ENCODE results near the gene INPP4B.
"Not testable (repeated sequence)": the region's sequence is repeated elsewhere in the genome, so short reads cannot be mapped to it uniquely, and the experiment has no call there.

INPP4B gene

DNA sequence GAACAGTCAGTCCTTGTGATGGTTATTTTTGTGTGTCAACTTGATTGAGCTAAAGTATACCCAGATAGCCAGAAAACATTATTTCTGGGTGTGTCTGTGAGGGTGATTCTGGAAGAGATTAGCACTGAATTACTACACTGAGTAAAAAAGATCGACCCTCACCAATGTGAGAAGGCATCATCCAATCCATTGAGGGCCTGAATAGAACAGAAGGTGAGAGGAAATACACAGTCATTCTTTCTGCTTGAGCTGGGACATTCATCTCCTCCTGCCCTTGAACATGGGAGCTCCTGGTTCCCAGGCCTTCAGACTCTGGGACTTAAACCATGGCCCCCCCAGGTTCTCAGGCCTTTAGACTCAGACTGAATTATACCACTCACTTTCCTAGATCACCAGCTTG lies 22.3 kb downstream of the INPP4B start:
- no peak for DNase-seq

DNA sequence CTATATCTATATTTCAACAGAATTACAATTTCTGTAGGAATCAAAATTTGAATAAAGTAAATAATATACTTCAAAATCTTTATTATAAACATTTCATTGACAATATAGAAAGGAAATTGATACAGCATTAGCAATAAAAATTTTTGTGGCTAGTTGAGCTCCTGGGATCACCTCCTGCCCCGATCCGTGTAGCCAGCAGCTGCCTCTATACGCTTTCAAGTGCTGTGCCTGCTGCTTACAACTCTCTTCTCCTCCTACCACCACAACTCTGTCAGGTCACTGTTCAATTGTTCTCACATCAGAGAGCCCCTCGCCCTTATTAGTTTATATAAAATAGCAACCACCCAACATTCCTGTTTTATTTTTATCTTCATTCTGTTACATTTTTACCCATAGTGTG lies 27.6 kb downstream of the INPP4B start:
- no peak for DNase-seq

DNA sequence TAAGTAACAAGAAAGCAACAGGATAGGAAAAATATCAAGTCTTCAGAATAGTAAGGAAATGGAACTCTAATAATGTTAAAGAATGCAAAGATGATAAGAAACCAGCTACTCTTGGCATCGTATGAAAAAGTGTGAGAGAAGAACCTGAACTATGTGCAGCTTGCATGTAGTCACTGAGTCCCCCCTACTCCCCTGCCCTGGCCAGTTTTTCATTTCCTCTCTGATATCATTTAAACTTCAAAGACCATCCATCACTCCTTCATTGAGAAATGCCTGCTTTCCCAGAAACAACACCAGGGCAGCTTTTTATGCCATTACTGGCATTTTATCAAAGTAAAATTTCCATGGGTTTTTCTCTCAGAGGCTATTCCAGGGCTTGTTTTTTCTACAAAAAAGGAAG lies 28.1 kb downstream of the INPP4B start:
- no peak for DNase-seq

DNA sequence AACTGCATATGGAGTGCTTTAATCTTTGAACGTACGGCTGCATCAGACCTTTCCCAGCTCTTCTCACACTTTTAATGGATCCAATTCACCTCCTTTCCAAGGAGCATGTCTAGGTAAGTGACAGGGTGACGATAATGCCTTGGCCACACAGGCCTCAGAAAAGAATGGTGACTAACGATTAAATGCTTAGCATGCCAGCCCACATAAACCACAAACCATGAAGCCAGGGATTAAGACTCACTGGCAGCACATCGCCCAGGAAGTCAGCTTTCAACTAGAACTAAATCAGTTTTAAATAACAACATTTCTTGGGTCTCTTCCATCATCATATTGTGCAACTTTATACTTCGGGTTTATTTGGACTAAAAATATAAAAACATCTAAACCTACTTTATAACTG lies 28.7 kb downstream of the INPP4B start:
- DNase-seq: peak; percentile 33

DNA sequence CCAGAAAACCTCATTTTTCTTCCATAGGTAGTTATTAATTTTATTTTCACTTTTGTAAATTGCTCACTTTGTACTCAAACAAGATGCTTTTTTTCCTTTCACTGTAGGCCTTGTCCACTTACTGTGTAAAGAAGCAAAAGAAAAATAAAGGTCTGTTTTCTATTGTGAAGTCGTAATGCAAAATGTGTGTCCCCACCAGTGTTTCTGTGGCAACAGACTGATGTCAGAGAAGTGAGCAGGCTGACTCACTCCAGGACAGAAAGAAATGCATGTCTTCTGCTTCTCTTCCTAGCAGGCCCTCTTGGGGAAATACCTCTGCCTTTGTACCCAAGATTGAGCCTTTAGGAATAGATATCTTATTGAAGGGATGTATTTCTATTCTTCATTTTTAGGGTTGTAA lies 30.3 kb downstream of the INPP4B start:
- peak; percentile 21 for DNase-seq

DNA sequence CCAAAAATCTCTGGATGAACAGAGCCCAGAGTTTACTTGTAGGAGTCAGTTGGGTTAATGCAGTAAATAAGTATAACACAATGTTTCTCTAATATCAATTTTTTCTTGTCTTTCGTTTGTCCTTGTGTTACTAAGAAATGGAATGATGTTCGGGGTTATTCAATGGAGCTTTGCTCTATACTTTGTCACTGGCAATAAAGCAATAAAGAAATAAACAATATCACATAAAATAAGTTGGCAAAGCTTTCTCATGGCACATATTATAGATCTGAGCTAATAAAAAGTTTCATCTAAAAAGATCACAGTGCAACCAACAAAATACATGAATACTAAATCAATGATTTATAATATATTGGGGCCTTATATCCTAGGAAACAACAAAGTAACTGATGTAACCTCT lies 32.7 kb downstream of the INPP4B start:
- DNase-seq: no peak

DNA sequence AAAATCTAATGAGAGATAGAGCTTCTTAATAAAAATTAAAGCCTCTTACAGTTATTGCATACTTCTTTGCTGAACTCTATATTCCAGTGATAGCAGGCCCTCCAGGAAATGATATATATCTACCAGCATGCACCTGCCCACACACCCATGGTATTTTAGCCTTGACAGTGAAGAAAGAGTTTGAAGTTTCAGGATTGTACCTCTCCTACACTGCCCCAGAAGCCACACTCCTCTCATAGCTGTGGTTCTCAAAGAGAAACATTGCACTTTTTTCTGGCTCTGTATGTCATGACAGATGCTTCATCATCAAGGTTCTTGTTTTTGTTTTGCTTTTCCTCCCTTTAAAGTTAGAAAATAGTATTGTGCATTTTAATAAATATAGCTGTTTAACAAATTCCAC lies 34.0 kb downstream of the INPP4B start:
- DNase-seq: no peak

DNA sequence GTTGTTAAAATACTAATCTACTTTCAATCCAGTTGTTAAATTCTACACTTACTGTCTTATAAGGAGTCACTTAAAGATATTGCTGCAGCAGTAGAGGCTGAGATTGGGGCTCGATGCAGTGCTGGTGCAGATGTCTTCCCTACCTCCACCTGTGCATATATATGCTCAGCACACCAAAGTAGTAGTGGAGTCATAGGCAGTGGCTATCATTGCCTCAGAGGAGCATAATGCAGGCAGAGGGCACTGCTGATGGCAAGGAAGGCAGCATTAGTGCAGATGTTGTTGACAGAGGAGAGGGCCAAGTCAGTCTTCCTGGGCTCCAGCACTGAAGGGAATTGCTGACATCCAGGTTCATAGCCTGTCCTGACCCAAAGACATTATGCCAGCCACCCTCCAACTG lies 35.1 kb downstream of the INPP4B start:
- DNase-seq: no peak

DNA sequence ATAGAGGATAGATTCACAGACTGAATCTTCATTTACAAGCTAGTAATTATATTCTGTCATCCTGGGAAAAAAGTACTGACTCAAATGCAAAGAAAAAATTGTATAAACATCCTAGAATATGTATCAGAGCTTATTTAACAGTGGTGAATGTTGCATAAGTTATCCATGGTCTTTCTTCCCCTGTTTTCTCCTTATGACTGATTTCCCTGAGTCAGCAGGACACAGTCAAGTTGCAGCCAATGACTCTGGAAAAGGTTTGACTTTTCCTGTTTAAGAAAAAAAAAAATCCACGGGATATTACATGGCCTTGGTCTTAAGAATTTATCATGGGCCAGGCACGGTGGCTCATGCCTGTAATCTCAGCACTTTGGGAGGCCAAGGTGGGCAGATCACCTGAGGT lies 36.5 kb downstream of the INPP4B start:
- DNase-seq: no peak

DNA sequence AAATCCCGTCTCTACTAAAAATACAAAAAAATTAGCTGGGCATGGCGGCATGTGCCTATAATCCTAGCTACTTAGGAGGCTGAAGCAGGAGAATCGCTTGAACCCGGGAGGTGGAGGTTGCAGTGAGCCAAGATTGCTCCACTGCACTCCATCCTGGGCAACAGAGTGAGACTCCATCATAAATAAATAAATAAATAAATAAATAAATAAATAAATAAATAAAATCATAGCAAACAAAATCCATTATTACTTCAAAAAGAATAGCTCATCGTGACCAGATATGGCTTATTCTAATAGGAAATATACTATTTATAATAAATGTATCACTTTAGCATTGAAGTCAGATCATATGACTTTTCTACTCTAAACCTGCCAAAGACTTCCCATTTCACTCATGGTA lies 42.2 kb downstream of the INPP4B start:
- not testable (repeated sequence) for DNase-seq

DNA sequence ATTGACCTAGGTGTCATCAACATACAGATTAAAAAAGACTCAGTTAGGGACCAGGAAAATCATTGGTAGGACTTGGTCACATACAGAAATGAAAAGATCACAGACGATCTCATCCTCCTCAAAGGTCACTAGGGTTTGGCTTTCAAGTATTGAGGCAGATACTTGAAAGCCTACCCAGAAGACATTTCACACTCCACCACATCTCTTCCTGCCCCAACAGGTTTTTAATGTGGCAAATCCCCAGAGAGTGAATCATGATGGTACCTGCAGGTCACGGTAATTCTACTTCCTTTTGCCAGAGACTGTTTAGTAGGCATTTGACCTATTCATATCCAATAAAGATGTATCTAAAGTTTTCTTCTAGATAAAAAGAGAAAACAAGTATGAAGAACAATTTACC lies 44.1 kb downstream of the INPP4B start:
- no peak for DNase-seq

DNA sequence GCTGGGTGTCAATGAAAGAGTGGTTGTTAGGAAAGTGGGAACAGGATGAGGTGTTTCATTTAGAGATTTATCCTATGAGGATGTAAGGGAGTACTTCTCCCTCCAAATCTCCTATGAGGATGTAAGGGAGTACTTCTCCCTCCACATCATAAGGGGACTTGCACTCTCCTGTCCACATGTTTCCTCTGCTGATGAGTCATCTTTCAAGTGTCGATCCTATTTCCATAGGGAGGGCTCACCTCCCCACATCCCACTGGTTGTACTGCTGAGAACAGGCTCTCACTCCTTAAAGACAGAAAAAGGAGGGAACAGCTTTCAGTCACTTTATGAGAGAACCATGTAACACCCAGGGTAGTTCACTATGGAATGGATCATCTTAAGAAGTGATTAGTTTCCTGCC lies 65.0 kb downstream of the INPP4B start:
- no peak for DNase-seq

DNA sequence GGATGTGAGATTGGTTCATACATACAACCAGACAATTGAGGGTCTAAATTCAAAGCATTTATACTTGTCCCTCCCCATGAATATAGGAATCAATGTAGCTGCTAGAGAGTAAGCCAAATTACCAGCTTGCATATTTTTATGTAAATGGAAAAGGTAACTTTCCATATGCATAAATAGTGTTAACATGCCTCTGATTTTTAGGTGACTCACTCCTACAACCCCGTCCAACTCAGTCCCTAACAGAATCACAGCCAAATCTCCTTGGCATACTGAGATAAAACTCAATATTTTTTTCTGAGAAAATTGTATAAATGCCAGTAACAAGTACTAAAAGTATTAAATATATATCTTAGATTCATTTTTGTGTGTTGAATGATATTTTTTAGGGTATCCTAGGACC lies 67.2 kb downstream of the INPP4B start:
- no peak for DNase-seq

DNA sequence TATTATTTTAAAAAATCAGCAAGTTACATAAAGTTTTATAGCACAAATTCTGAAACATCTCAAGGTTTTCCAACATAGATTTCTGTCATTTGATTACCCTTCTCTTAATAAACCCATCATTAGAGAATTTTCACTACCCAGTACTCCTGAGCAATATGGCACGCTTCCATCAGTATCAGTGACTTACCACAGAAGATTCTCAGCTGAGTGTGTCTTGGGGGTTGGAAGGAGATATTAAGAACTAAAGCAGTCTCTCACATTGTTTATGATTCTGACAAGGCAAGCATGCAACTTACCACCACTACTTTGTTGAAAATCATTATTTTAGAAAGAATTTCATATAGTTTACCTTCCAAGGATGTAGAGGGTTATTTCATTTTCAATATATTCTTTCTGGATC lies 67.7 kb downstream of the INPP4B start:
- DNase-seq: no peak

DNA sequence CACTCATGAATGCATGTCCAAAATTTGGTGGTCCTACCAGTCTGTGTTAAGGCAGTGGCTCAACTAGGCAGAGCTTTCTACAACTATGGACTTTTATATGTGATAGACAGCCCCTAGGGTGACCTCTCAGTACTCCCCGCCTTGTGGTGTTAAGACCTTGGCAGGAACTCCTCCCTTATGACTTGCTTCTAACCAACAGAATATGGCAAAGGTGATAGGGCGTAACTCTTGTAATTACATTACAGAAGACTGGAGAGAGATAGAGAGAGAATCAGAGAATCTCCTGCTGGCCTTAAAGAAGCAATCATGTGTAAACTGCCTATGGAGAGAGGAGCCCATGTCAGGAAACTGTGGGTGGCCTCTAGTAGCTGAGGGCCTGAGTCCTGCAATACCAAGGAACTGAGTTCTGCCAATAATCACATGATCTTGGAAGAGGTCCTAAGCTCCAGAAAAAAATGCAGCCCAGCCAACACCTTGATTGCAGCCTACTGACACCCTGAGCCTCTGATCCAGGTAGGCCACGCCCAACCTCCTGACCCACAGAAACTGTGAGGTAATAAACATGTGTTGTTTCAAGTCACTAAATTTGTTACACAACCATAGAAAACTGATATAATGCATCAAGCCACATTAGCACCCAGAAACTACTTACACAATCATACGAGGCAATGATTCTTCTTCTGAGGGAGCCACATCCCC lies 68.9 kb downstream of the INPP4B start:
- DNase-seq: no peak

DNA sequence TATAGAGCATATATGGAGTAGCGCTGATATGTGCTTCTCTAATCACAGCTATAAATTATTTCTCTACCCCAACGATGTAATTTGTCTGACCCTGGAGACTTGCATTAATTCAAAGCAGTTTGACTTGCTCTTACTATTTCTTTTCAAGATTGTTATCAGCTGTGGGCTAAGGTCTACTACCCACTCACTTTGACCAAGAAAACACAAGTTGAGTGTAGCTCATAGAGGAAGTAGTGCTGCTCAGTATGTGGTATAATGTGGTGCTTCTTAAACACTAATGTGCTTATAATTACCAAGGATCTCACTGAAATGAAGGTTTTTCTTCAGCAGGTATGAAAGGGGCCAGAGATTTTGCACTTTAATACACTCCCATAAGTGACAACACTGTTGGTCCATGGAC lies 70.1 kb downstream of the INPP4B start:
- no peak for DNase-seq

DNA sequence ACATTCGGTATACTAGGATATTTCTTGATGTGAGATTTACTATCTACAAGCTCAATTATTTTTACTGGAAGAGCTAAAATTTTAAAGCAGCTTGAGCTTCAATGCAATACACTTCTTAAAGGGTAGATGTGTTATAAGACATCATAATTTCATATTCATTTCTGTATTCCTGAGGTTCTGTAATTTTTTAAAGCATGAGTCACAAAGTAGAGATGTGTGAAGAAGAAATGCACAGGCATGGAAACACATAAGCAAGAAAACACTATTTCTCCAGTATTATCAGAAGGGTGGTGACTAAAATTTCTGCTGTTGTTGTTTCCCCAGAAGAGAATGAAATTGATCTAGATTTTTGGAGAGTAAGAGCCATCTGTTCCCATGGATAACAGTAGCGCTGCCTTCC lies 72.6 kb downstream of the INPP4B start:
- no peak for DNase-seq

DNA sequence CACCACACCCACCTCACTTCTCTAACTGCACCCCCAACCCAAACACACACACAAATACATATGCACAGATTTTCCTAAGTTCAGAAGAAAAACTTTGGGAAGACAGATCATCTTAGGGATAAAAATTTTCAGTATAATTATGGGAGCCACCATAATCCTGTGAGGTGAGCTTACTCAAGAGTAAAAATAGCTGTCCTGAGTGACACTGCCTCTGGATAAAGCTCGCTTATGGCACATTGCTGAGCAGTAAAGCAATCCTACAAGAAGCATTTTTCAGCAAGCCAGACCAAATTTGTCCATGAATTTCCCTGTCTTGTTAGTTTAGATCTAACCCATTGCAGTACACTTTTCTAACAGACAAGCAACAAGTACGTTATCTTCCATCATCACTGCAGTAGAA lies 83.8 kb downstream of the INPP4B start:
- no peak for DNase-seq

DNA sequence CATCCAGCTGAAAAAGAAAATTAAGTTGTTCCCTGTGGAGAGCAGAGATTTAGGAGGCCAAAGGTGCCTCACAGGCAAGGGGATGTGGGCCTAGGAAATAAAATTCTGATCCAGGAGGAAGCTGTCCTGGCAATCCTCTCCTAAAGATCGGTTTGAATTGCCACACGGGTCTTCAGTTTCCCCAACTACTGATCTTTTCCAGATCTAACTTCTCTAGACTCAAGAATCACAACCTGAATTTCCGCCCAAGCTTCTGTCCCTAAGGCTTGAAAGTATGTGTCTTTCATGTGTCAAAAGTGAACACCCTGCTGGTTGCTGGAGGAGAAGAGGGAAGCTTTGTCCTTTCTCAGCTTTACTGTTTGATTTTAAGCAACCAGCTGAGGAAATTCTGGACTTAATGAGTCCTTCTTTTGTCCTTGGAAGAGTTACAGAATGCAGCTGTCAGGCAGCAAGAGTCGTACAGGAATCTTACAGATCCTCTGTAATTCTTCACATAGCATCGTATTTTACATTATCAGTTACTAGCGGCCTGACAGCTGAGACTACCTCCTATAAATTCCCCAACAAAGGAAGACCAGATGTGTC lies 93.8 kb downstream of the INPP4B start:
- DNase-seq: no peak

DNA sequence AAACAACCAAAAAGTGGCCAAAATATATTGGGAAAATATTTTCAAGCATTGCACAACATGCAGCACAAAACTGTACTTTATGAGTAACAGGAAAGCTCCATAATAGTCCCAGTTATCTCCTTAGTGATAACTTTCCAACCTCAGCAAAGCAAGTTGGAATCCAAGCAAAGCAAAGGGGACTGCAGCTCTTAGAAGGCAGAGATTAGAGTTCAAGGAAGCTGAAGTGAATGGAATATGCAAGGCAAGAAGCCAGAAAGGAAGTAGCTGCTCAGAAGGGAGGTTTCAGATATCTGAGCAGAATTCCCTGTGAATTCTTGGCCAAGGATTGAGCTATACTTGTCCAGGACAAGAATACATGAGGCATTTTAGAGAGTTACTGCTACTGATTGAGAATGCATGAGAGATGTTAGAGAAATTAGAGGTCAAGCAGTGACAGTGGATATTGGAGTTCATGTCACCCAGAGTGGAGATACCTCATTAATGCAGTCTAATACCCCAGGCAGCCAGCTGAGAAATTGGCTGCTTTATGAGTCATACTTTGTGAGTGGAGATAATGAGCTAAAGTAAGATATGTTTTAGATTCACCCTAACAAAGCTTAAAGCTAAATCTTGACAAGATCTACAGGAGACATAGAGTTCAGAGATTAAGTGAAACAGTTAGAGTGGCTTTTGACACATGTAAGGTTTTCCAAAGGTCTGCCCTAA lies 102.8 kb downstream of the INPP4B start:
- no peak for DNase-seq

DNA sequence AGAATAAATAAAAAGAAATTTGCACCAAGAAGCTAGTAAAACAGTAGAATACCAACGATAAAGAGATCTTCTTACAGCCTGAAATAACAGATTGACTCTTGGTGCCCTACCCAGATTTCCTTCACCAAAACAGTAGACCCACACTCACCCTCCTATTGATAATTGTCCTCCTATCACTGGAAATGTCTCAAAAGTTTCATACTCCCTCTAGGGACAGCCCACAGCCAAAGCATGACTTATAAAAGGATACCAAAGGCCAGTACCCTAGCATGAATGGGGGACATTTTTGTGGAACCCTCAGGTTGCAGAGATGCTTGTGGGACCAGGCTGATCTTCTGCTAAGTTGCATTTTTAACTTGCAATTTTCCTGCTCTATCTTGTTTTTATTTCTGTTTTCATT lies 104.1 kb downstream of the INPP4B start:
- no peak for DNase-seq

DNA sequence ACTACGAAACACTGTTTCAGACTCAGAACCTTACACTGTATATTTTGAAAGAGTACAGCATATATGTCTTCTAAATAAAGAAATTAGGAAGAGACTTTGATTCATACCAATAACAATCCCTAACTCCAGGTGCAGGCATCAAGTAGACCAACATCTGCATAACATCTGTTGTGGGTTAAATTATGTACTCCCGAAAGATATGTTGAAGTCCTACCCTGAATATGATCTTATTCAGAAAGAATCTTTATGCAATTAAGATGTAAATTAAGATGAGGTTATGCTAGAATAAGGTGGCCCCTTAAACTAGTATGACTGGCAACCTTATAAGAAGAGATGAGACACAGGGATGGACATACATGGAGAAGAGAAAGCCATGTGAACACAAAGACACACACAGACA lies 117.9 kb downstream of the INPP4B start:
- DNase-seq: no peak

DNA sequence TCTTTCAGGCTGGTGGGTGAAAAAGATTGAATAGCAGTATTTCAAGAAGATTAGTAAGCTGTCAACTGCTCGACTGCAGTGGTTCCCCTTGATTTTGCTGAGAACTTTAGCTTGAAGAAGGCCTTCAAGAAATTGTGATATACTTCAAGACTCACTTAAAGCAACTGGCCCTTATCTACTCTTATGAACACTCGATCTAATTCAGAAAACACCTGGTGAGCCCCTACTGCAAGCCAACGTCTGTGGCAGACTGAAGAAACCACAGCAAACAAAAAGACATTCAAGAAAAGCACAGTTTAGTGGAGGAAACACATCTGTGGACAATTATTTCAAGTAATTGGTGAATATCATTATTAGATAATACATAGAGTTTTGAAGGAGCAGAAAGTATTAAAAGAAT lies 119.0 kb downstream of the INPP4B start:
- no peak for DNase-seq

DNA sequence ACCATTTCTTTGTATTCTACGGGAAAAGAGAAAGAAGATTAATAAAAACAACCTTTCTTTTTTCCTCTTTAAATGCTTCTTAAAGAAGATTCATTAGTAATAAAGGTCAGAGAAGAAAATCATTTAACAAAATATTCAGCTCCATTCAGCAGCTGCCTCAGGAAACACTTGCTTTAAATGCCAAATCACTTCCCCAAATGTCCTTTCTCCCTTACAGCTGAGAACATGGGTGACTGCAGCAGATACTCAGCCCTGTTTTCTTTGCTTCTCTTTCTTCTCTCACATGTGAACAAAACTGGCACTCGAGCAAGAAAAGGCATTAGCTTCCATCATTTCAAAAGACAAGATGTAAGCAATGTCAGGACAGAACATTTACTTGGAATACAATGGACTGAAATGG lies 120.2 kb downstream of the INPP4B start:
- no peak for DNase-seq

DNA sequence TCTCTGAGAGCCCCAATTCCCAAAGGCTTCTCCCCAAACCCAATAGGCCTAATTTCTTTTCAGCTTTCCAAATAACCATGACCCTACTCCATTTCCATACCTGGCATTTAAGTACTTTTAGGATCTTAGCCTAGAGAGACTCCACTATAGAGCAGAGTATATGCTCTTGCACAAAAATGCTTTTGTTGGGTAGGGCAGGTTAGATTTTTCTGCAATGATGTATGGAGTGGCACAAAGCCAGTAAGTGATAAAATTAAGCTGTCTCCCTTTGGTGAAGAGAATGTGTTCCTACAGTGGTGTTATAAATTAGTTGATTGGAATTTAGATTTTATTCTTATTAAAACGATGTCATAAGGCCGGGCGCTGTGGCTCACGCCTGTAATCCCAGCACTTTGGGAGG lies 124.9 kb downstream of the INPP4B start:
- DNase-seq: no peak
